H1 (cell line): ENCODE results near the gene SLC16A11. TPM values are rescaled to one million over a fixed set of nuclear protein-coding genes. Genes with fewer than 3 reads are reported as not detected.

Experiments
- EP300 ChIP-seq, 2 experiments: IDR thresholded peaks; 1 replicate in 1 of 2; 2 replicates in 1 of 2; pipeline ENCODE4 v1.6.1; 2011 to 2012; ENCODE audit warnings: low read depth in 2 of 2, low read length in 2 of 2, mild to moderate bottlenecking in 2 of 2, borderline replicate concordance in 1 of 2, inconsistent platforms in 1 of 2, moderate library complexity in 1 of 2
- KDM5A ChIP-seq: fragments of 200-600 bp; IDR thresholded peaks from 2 replicates; pipeline ENCODE4 v1.7.1; 2012; ENCODE audit warnings: mild to moderate bottlenecking, low read length, inconsistent platforms, mixed read lengths
- NRF1 ChIP-seq: IDR thresholded peaks from 2 replicates; pipeline ENCODE4 v1.6.1; 2011; ENCODE audit warnings: mild to moderate bottlenecking, low read depth, low read length, improper control_type of control experiment
- POU5F1 ChIP-seq: IDR thresholded peaks from 2 replicates; pipeline ENCODE4 v1.6.1; 2011; ENCODE audit warnings: low read depth, mild to moderate bottlenecking, low read length, moderate library complexity
- RXRA ChIP-seq: IDR thresholded peaks from 2 replicates; pipeline ENCODE4 v1.6.1; 2011; ENCODE audit warnings: low read depth, mild to moderate bottlenecking, low read length, moderate library complexity; ENCODE audit not compliant: insufficient read depth
- SIN3A ChIP-seq, 2 experiments: IDR thresholded peaks in 1 of 2; conservative IDR thresholded peaks in 1 of 2; 2 replicates each; pipeline ENCODE4 v1.6.1; 2011 to 2012; ENCODE audit warnings: low read length in 2 of 2, improper control_type of control experiment in 1 of 2, low read depth in 1 of 2, mild to moderate bottlenecking in 1 of 2
- SP1 ChIP-seq: IDR thresholded peaks from 2 replicates; pipeline ENCODE4 v1.6.1; 2011; ENCODE audit warnings: low read depth, low read length
- SUZ12 ChIP-seq: fragments of 200-600 bp; sonication (generic); IDR thresholded peaks from 2 replicates; pipeline ENCODE4 v1.6.1; 2012; ENCODE audit warnings: mild to moderate bottlenecking, inconsistent platforms, low read length, moderate library complexity, mixed read lengths
- TAF7 ChIP-seq: optimal IDR thresholded peaks from 2 replicates; pipeline ENCODE3; 2011; ENCODE audit warnings: low read depth, mild to moderate bottlenecking, inconsistent platforms, low read length, moderate library complexity, borderline replicate concordance
- polyA plus RNA-seq, 7 experiments: library from polyadenylated mRNA; depleted of rRNA in 3 of 7; stranded (reverse) in 5 of 7; unstranded in 2 of 7; fragments of >200 nt in 5 of 7; fragments of 200-250 nt in 2 of 7; gene quantifications; 1 replicate in 5 of 7; 2 replicates in 1 of 7; 4 replicates in 1 of 7; pipeline versions ENCODE4 v1.2.1 to v1.2.3, GENCODE V29; 2011 to 2013; ENCODE audit warnings: missing spikeins in 2 of 7, mixed read lengths in 2 of 7
- total RNA-seq: library from RNA; stranded (reverse); fragmentation: NEBNext Ultra II Directional; extraction: Animal tissue kit (Norgen Biotek cat#: 25700); gene quantifications from 2 replicates; pipeline ENCODE4 v1.2.1, GENCODE V29; 2021
- TF ChIP-seq, protein P1 (sequence below): fragments of 300-600 bp; sonication (generic); IDR thresholded peaks from 2 replicates; pipeline ENCODE4 v1.7.1; 2012; ENCODE audit warnings: low read length, moderate library complexity, mild to moderate bottlenecking, inconsistent platforms; ENCODE audit not compliant: insufficient replicate concordance
- TF ChIP-seq, protein P2 (sequence below): IDR thresholded peaks from 2 replicates; pipeline ENCODE4 v1.6.1; 2012; ENCODE audit warnings: inconsistent platforms

SLC16A11 gene
- total and polyA plus RNA-seq, 2 of the 8 experiments (the other 6 are each of a cell fraction or from before 2014, with no cell fraction given): 0.35 to 0.39 TPM

DNA sequence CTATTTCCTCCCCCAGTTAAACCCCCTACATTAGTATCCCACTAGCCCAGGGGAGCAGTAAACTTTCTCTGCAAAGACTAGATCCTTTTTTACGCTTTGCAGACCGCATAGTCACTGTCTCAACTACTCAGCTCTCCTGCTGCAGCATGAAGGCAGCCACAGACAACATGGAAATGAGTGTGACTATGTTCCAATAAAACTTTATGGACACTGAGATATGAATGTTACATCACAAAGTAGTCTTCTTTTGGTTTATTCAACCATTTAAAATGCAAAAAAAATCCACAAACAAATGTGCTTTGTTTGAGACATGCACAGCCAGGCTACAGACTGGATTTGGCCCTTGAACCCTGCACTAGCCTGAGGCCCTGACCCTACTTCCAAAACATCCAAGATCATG lies 33.4 kb downstream of the SLC16A11 start (continued):
- TF ChIP-seq, protein P1, sequence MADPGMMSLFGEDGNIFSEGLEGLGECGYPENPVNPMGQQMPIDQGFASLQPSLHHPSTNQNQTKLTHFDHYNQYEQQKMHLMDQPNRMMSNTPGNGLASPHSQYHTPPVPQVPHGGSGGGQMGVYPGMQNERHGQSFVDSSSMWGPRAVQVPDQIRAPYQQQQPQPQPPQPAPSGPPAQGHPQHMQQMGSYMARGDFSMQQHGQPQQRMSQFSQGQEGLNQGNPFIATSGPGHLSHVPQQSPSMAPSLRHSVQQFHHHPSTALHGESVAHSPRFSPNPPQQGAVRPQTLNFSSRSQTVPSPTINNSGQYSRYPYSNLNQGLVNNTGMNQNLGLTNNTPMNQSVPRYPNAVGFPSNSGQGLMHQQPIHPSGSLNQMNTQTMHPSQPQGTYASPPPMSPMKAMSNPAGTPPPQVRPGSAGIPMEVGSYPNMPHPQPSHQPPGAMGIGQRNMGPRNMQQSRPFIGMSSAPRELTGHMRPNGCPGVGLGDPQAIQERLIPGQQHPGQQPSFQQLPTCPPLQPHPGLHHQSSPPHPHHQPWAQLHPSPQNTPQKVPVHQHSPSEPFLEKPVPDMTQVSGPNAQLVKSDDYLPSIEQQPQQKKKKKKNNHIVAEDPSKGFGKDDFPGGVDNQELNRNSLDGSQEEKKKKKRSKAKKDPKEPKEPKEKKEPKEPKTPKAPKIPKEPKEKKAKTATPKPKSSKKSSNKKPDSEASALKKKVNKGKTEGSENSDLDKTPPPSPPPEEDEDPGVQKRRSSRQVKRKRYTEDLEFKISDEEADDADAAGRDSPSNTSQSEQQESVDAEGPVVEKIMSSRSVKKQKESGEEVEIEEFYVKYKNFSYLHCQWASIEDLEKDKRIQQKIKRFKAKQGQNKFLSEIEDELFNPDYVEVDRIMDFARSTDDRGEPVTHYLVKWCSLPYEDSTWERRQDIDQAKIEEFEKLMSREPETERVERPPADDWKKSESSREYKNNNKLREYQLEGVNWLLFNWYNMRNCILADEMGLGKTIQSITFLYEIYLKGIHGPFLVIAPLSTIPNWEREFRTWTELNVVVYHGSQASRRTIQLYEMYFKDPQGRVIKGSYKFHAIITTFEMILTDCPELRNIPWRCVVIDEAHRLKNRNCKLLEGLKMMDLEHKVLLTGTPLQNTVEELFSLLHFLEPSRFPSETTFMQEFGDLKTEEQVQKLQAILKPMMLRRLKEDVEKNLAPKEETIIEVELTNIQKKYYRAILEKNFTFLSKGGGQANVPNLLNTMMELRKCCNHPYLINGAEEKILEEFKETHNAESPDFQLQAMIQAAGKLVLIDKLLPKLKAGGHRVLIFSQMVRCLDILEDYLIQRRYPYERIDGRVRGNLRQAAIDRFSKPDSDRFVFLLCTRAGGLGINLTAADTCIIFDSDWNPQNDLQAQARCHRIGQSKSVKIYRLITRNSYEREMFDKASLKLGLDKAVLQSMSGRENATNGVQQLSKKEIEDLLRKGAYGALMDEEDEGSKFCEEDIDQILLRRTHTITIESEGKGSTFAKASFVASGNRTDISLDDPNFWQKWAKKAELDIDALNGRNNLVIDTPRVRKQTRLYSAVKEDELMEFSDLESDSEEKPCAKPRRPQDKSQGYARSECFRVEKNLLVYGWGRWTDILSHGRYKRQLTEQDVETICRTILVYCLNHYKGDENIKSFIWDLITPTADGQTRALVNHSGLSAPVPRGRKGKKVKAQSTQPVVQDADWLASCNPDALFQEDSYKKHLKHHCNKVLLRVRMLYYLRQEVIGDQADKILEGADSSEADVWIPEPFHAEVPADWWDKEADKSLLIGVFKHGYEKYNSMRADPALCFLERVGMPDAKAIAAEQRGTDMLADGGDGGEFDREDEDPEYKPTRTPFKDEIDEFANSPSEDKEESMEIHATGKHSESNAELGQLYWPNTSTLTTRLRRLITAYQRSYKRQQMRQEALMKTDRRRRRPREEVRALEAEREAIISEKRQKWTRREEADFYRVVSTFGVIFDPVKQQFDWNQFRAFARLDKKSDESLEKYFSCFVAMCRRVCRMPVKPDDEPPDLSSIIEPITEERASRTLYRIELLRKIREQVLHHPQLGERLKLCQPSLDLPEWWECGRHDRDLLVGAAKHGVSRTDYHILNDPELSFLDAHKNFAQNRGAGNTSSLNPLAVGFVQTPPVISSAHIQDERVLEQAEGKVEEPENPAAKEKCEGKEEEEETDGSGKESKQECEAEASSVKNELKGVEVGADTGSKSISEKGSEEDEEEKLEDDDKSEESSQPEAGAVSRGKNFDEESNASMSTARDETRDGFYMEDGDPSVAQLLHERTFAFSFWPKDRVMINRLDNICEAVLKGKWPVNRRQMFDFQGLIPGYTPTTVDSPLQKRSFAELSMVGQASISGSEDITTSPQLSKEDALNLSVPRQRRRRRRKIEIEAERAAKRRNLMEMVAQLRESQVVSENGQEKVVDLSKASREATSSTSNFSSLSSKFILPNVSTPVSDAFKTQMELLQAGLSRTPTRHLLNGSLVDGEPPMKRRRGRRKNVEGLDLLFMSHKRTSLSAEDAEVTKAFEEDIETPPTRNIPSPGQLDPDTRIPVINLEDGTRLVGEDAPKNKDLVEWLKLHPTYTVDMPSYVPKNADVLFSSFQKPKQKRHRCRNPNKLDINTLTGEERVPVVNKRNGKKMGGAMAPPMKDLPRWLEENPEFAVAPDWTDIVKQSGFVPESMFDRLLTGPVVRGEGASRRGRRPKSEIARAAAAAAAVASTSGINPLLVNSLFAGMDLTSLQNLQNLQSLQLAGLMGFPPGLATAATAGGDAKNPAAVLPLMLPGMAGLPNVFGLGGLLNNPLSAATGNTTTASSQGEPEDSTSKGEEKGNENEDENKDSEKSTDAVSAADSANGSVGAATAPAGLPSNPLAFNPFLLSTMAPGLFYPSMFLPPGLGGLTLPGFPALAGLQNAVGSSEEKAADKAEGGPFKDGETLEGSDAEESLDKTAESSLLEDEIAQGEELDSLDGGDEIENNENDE: no peak
- no peak for TF ChIP-seq TAF7
- TF ChIP-seq, protein P2, sequence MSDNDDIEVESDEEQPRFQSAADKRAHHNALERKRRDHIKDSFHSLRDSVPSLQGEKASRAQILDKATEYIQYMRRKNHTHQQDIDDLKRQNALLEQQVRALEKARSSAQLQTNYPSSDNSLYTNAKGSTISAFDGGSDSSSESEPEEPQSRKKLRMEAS: no peak
- no peak for TF ChIP-seq POU5F1
- TF ChIP-seq SUZ12: no peak
- no peak for TF ChIP-seq EP300 (IDR thresholded peaks at IDR 0.05; ENCODE audit: borderline replicate concordance in 1 of 2, low read depth in 2 of 2, low read length in 2 of 2)
- no peak for TF ChIP-seq SIN3A (conservative IDR thresholded peaks at IDR 0.05 in 1 of 2, IDR thresholded peaks at IDR 0.05 in 1 of 2; ENCODE audit: low read depth in 1 of 2, low read length in 2 of 2)
- TF ChIP-seq RXRA: no peak
- TF ChIP-seq KDM5A: no peak
- no peak for TF ChIP-seq SP1
- TF ChIP-seq NRF1: no peak
